ENCODE data around the gene CLEC11A.

CLEC11A gene

DNA sequence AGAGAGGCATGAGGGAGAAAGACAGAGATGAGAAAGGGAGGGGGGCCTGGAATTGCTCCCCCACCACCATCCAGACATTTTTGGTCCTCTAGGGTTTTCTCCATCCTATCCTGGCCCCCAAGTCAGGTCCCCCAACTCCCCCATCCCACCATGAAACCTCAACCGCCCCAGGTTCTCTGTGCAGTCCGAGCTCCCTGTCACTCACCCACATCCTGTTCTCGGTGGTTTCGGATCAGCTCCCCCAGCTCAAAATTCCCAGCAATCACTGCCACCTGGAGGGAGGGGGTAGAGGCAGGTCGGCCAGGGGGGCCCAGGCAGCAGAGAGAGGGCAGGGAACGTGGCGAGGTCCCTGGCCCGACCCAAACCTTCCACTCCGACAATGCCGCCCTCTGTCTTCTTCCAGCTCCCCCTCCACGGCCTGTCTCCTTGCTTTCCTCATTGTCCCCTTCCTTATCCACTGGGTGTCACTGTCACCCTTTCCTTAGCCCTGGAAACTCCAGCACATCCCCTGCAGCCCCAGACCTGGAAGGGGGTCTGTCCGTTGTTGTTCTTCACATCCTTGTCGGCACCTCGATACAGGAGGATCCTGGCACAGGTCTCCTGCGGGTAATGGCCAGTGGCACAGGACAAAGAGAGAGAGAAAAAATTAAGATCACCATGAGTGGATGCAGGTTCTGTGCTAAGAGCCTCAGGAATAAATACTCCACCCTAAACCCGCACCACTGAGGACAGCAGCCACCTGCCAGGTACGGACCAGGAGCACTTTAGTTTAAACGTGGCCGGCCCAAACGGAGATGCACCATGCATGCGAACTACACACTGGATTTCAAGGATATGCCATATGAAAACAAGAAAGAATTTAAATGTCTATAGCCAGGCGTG is 19.0 kb upstream of the CLEC11A start:
- no peak for DNase-seq (ENCODE audit: low read depth in 2 of 2)

DNA sequence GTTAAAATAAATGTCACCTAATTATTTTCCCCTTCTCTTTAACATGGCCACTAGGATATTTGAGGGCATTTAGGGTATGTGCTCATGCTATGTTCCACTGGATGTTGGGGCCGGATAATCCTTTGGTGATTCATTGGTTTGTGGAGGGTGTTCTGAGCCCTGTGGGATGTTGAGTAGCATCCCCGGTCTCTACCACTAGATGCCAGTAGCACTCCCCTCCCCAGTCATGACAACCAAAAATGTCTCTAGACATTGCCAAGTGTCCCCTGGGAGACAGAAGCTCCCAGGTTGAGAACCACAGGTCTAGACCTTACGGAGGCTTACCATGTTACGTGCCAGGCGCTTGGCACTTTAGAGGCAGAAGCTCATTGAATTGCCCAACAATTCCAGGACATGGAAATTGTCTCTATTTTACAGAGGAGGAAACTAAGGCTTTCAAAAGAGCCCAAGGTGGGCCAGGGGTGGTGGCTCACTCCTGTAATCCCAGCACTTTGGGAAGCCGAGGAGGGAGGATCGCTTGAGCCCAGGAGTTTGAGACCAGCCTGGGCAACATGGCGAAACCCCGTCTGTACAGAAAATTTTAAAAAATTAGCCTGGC is 17.6 kb upstream of the CLEC11A start:
- DNase-seq (ENCODE audit: low read depth in 2 of 2): no peak

DNA sequence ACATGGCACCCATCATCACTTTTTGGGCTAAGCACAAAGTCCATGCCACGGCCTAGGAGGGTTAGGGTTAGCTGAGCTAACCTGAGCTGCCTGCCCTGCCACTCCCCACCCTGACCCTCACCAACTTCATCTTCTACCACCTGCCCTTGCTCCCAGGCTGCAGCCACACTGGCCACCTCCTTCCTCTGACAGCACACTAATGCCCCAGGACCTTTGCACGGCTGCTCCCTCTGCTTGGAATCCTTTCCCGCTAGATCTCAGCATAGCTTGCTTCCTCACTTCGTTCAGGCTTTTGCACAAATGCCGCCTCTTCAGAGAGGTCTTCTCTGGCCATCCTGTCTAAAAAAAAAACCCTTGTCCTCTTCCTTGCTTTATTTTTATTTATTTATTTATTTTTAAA is 16.8 kb upstream of the CLEC11A start:
- DNase-seq (ENCODE audit: low read depth in 2 of 2): no peak

- no peak for DNase-seq (ENCODE audit: low read depth in 2 of 2)
Measured at GRCh38 chr19:50708179-50708879, 14.8 kb upstream of the CLEC11A start.

GRCh38 chr19:50710094-50710493 is 13.1 kb upstream of the CLEC11A start:
- no peak for DNase-seq (ENCODE audit: low read depth in 2 of 2)

GRCh38 chr19:50710612-50711011 is 12.6 kb upstream of the CLEC11A start:
- no peak for DNase-seq (ENCODE audit: low read depth in 2 of 2)

- no peak for DNase-seq (ENCODE audit: low read depth in 2 of 2)
Measured at GRCh38 chr19:50711196-50711595, 12.0 kb upstream of the CLEC11A start.

DNA sequence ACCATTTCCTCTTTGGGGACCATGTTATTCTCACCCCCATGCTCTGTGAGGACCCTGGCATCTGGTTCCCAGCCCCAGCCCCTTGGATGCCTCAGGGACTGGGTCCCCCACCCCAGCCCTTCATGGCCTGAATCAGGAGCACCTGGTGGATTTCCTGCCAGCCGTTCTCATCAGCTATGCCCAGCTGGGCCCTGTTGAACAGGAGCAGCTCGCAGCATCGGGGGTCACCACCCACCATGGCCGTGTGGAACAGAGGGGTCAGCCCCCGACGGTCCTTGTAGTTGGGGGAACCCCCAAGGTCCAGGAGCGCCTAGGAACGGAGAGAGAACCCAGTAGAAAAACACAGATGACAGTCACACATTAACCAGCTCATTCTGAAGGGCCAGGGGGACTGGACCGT is 11.4 kb upstream of the CLEC11A start:
- DNase-seq (ENCODE audit: low read depth in 2 of 2): no peak

GRCh38 chr19:50712833-50713232 is 10.3 kb upstream of the CLEC11A start:
- no peak for DNase-seq (ENCODE audit: low read depth in 2 of 2)

DNA sequence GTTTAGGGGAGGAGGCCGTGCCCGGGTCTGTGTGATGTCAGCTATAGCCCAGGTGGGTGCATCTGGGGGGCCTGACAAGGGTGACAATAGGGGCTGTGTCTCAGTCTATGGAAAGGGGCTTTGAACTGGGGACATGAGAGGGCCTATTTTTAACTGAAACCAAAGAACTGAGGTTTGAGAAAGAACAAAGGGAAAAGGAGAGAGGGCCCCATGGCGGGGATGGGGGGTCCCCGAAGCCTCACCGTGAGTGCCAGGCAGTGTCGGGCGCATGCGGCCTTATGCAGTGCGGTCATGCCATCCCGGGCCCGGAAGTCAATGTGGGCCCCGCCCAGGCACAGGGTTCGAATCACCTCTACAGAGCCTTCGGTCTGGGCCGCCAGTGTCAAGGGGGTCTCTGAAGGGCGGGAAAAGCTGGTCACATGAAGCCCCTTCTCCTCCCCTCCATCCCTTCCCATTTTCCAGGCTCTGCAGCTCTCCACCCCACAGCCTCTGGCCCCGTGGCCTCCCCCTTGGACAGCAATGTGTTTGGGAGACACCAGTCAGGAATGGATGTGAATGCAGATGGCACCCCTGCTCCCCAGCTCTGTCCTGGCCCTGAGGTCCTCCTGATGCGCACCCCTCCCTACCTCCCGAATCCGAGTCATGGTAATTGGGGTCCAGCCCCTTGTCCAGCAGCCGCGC is 9.5 kb upstream of the CLEC11A start:
- no peak for DNase-seq (ENCODE audit: low read depth in 2 of 2)

GRCh38 chr19:50716178-50717025 is 6.8 kb upstream of the CLEC11A start:
- no peak for DNase-seq (ENCODE audit: low read depth in 2 of 2)

DNA sequence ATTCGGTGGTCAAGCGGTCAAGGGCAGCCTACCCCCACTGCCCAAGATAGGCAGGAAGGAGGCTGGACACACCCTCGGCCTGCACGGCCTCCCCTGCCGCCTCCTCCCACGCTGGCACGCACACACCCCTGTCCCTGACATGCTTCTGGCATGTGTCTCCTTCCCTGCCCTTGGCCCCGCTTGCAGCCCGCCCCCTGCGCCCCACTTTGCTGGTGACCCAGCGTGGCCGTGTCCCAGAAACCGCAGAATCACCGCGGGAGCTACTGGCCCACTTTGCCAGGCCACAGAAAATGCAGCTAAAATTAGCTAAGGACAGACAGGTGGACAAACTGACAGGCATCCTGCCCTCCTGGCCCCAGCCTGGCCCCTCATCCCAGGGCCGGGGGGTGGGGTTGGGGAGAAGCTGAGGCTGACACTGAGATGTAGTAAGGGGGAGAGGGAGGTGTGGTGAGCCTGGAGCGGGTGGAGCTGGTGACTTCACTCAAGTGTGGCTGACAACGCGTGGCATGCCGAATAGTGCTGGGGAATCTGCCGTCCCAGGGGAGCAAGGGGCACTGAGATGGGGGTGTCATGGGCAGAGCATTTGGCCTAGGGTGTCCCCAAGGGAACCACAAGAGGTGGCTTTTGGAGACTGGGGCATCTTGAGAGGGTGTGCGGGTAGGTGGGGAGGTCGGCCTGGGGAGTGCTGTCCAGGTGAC is 6.0 kb upstream of the CLEC11A start:
- DNase-seq (ENCODE audit: low read depth in 2 of 2): no peak

- DNase-seq (ENCODE audit: low read depth in 2 of 2): no peak
Measured at GRCh38 chr19:50717891-50718254, 5.3 kb upstream of the CLEC11A start.

DNA sequence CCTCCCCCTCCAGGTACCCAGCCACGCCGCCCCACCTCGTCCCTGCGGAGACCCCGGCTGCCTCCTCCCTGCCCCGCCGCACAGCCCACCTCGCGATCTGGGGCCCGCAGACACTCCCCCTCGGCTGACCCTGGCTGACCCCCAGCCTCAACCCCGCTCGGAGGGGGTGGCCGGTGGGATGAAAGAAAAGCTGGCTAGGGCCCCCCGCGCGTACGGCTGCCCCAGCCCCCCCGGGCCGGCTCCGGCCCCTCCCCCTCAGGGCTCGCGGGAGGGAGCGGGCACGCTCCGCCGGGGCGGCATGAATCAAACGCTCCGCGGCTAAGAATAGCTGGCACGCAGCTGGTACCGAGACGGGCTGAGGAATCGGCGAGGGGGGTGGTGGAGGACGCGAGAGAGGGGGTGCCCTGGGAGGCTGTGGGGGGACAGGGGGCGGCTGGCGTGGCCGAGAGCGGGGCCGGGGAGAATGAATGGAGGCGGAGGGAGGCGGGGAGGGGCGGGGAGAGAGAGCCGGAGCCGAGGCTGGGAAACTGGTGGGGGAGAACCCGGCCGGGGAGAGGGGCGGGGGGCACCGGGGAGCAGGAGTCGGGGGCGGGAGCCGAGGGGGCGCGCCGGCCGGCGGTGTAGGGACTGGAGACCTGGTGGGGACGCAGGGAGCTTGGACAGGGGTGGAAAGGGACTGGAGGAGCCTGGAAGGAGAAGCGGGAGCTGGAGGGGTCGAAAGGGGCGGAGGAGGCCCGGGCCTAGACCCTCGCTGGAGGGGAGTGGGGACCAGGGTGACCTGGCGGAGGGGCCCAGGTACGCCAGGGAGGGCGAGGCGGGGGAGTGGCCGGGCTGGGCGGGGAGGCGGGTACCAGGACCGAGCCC is 4.7 kb upstream of the CLEC11A start:
- DNase-seq (ENCODE audit: low read depth in 2 of 2): no peak

DNA sequence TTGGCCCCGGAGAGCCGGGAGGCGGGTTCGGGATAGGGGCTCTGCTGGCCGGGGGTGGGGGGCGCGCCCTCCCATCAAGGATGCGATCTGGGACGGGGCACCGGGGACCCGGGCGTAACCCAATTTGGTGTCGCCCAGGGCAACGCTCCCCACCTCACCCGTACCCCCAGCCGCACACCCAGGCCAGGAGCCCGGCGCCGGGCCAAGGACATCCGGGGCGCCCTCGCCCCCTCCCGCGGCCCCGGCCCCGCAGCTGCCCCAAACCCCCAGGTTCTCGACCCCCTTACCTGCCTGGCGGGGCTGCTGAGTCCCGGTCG is 4.1 kb upstream of the CLEC11A start:
- no peak for DNase-seq (ENCODE audit: low read depth in 2 of 2)

- no peak for DNase-seq (ENCODE audit: low read depth in 2 of 2)
Measured at GRCh38 chr19:50719566-50719965, 3.6 kb upstream of the CLEC11A start, which contains the start of gene SHANK1. Gene SHANK1, minus strand, starts transcription at chr19:50719802. Its CDS starts 2,883 bp downstream, at chr19:50716919.

GRCh38 chr19:50720181-50720920 is 2.8 kb upstream of the CLEC11A start:
- DNase-seq (ENCODE audit: low read depth in 2 of 2): no peak

- no peak for DNase-seq (ENCODE audit: low read depth in 2 of 2)
Measured at GRCh38 chr19:50720921-50721381, 2.2 kb upstream of the CLEC11A start.

Measured in stimulated activated CD4-positive, alpha-beta T cell treated with anti-CD3 and anti-CD28 coated beads, Interleukin-1b, Interleukin-23, amount 100 ng/mL, for 1 hour (primary cell).